Tibial nerve (tissue), 4 donors: ENCODE data around the gene PLXNB2.

Experiments used
- CTCF ChIP-seq, 5 experiments: fragments of 200-600 bp in 3 of 5; fragments of 450-650 bp in 2 of 5; sonication (generic) in 3 of 5; IDR thresholded peaks; one replicate each; pipeline ENCODE4 v1.5.1; 2016 to 2019; ENCODE audit warnings: antibody characterized with exemption in 5 of 5, mild to moderate bottlenecking in 3 of 5, moderate library complexity in 2 of 5
- EP300 ChIP-seq, 2 donors: sonication (generic); formaldehyde crosslinking; IDR thresholded peaks; one replicate each; pipeline ENCODE4 v1.6.1; 2017; ENCODE audit warnings: antibody characterized with exemption in 2 of 2, mild to moderate bottlenecking in 1 of 2
- POLR2A ChIP-seq, 2 donors: fragments of 450-650 bp; IDR thresholded peaks; one replicate each; pipeline ENCODE4 v1.6.1; 2017; ENCODE audit warnings: antibody characterized with exemption in 2 of 2, mild to moderate bottlenecking in 2 of 2, moderate library complexity in 2 of 2

- TF ChIP-seq POLR2A (IDR thresholded peaks at IDR 0.05) (no peak), EP300 (IDR thresholded peaks at IDR 0.05) (no peak), CTCF (IDR thresholded peaks at IDR 0.05) (no peak)
These were observed 57.2 kb downstream of the PLXNB2 start for GRCh38 chr22:50250249-50250554.
